ENCODE measurements around the gene ST6GALNAC6. TPM values are rescaled to one million over a fixed set of nuclear protein-coding genes. Genes with fewer than 3 reads are reported as not detected.

ST6GALNAC6 gene, protein sequence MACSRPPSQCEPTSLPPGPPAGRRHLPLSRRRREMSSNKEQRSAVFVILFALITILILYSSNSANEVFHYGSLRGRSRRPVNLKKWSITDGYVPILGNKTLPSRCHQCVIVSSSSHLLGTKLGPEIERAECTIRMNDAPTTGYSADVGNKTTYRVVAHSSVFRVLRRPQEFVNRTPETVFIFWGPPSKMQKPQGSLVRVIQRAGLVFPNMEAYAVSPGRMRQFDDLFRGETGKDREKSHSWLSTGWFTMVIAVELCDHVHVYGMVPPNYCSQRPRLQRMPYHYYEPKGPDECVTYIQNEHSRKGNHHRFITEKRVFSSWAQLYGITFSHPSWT
- 100 to 1,000 TPM; 100 to 122 TPM for total RNA-seq

DNA sequence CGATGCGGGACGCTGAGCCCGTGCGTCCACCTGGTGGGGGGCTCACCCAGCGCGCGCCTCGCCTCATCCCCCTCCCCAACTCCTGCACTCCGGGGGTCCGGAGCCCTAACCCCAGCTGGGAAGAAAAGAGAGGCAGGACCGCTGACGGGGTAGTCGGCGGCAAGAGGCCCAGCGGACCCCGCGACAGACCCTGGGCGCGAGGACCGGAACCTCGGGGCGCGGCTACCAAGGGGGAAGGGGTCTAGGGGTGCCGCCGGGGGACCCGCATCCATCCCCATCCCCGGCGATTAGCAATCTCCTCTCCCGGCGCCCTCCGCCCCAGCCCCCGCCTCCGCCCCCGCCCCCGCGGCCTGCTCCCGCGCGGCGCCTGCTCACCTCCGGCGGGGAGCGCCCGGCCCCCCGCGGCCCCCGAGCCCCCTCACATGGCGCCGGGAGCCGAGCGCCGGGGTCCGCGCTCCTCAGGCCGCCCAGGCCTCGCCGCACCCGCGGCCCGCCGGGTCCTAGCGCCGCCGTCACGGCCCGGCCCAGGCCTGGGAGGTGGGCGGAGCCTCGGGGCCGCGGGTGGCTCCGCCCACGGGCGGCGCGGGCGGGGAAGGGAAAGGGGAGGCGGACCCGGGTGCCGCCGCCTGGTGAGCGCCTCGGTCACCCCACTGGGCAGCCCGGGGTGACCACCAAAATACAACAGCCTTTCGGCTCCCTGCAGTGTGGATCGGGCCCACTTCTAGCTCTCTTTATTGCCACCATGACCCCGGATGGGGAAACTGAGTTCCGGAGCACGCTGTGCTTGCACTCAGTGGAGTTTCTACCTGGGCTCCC, at the start of gene ST6GALNAC6:
Gene ST6GALNAC6 (minus strand): TSS at position 476 of the 816 bp plus-strand sequence. CDS start 1,622 bp downstream, outside the sequence.
- H3K36me3 Mint-ChIP-seq (ENCODE audit: low read depth) = peaks cover 51% of the 10 kb centered on the region
- CTCF ChIA-PET = interaction anchor here (0.6 to 1.5 kb wide), 6 partner anchors 8 to 165 kb away, joined by 3 read pairs; partner anchors contain the start of gene TOR2A

GRCh38 chr9:127947841-127948710, 48.7 kb upstream of the ST6GALNAC6 start:
- Mint-ChIP-seq H3K27me3 (no peaks in the 10 kb centered on the region), H3K4me3 (no peak overlapping the region), H3K36me3 (ENCODE audit: low read depth) (peaks cover 69% of the 10 kb centered on the region), H3K27ac (peak overlapping the region; percentile 41), H3K9me3 (no peaks in the 10 kb centered on the region), H3K4me1 (peaks cover 68% of the 10 kb centered on the region)
- ChIA-PET POLR2A (no interaction called here), CTCF (interaction anchor here (0.6 to 1.7 kb wide), 6 partner anchors 8 to 112 kb away, joined by 4 to 7 read pairs (median 6); no protein-coding TSS in a partner anchor)
- no peak for DNase-seq

More for the DNA sequence above, at the start of gene ST6GALNAC6:
- H3K9me3 Mint-ChIP-seq = peaks cover 2% of the 10 kb centered on the region
- peak within 1 kb of the TSS; percentile 85 for H3K4me3 Mint-ChIP-seq
- POLR2A ChIA-PET = no interaction called here
- peak; percentile 65 for DNase-seq
- peaks cover 48% of the 10 kb centered on the region for H3K4me1 Mint-ChIP-seq
- H3K27ac Mint-ChIP-seq = peak within 1 kb of the TSS; percentile 77
- H3K27me3 Mint-ChIP-seq = no peaks in the 10 kb centered on the region

GRCh38 chr9:127946728-127947127, 47.3 kb upstream of the ST6GALNAC6 start:
- H3K36me3 Mint-ChIP-seq (ENCODE audit: low read depth) = peaks cover 72% of the 10 kb centered on the region
- peaks cover 64% of the 10 kb centered on the region for H3K4me1 Mint-ChIP-seq
- H3K27me3 Mint-ChIP-seq = no peaks in the 10 kb centered on the region
- H3K4me3 Mint-ChIP-seq = no peak overlapping the region
- ChIA-PET CTCF (interaction anchor here (6.9 kb wide), 1 partner anchor 89 kb away, joined by 103 read pairs; no protein-coding TSS in a partner anchor), POLR2A (no interaction called here)
- no peak for DNase-seq
- peak overlapping the region; percentile 71 for H3K27ac Mint-ChIP-seq
- H3K9me3 Mint-ChIP-seq = no peaks in the 10 kb centered on the region

DNA sequence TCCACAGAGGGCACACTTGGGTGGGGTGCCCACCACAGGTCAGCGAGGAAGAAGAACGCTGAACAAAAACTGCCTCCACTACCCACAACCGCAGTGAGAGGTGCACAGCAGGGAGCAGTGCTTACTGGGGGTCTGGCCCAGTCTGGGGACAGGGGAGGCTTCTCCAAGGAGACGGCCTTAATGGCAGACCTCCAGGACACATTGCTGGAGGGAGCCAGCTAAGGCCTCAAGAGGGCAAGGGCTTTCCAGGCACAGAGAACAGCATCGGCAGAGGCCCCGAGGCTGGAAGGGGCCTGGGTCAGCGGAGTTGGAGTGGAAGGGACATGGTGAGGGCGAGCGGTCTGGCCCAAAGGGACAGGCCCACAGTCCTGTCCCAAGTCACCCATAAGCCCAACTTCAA, 46.5 kb upstream of the ST6GALNAC6 start:
- H3K27me3 Mint-ChIP-seq = no peaks in the 10 kb centered on the region
- peaks cover 73% of the 10 kb centered on the region for H3K36me3 Mint-ChIP-seq (ENCODE audit: low read depth)
- H3K27ac Mint-ChIP-seq = peak overlapping the region; percentile 54
- ChIA-PET POLR2A (no interaction called here), CTCF (interaction anchor here (6.9 kb wide), 1 partner anchor 89 kb away, joined by 103 read pairs; no protein-coding TSS in a partner anchor)
- no peaks in the 10 kb centered on the region for H3K9me3 Mint-ChIP-seq
- no peak overlapping the region for H3K4me3 Mint-ChIP-seq
- peaks cover 61% of the 10 kb centered on the region for H3K4me1 Mint-ChIP-seq
- DNase-seq = no peak

DNA sequence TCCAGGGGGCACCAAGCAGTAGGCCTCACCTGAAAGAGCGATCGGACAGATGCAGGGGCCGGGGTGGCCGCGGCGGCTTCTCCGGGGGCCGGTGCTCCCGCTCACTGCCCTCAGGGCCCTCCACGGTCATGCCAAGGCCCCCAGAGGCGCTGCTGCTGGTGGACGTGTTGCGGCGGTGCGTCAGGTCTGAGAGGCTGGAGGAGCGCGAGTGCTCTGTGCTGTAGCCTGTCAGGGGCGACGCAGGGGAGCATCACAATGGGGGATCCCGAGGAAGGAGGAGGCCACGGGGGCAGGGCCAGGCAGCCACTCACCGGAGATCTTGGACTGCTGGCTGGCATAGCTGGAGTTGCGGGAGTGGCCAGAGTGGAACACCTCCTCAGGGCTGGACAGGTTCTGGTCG, 45.9 kb upstream of the ST6GALNAC6 start:
- Mint-ChIP-seq H3K36me3 (ENCODE audit: low read depth) (peaks cover 74% of the 10 kb centered on the region), H3K27me3 (no peaks in the 10 kb centered on the region), H3K9me3 (no peaks in the 10 kb centered on the region), H3K27ac (no peak overlapping the region), H3K4me3 (no peak overlapping the region), H3K4me1 (peaks cover 58% of the 10 kb centered on the region)
- DNase-seq = no peak
- CTCF ChIA-PET = interaction anchor here (4.9 to 6.9 kb wide), 2 partner anchors 9 to 90 kb away, joined by 94 to 103 read pairs; no protein-coding TSS in a partner anchor
- POLR2A ChIA-PET = no interaction called here

GRCh38 chr9:127944586-127945218, 45.3 kb upstream of the ST6GALNAC6 start:
- Mint-ChIP-seq H3K27me3 (no peaks in the 10 kb centered on the region), H3K4me1 (peaks cover 55% of the 10 kb centered on the region), H3K27ac (no peak overlapping the region), H3K9me3 (no peaks in the 10 kb centered on the region), H3K36me3 (ENCODE audit: low read depth) (peaks cover 74% of the 10 kb centered on the region), H3K4me3 (no peak overlapping the region)
- CTCF ChIA-PET = interaction anchor here (0.6 to 6.9 kb wide), 14 partner anchors 10 to 173 kb away, joined by 3 to 103 read pairs (median 8); partner anchors contain the start of genes EEIG1, NAIF1 and PIP5KL1
- POLR2A ChIA-PET = no interaction called here
- DNase-seq = no peak

GRCh38 chr9:127943731-127944144, 44.3 kb upstream of the ST6GALNAC6 start:
- Mint-ChIP-seq H3K4me3 (no peak overlapping the region), H3K27ac (peak overlapping the region; percentile 73), H3K4me1 (peaks cover 55% of the 10 kb centered on the region), H3K27me3 (no peaks in the 10 kb centered on the region), H3K36me3 (ENCODE audit: low read depth) (peaks cover 77% of the 10 kb centered on the region), H3K9me3 (no peaks in the 10 kb centered on the region)
- peak; percentile 81 for DNase-seq
- ChIA-PET POLR2A (interaction anchor here (0.6 to 1.2 kb wide), 2 partner anchors 35 to 97 kb away, joined by 3 to 4 read pairs; no protein-coding TSS in a partner anchor), CTCF (interaction anchor here (0.6 to 6.9 kb wide), 25 partner anchors 10 to 174 kb away, joined by 3 to 103 read pairs (median 5); partner anchors contain the start of genes EEIG1, NAIF1 and PIP5KL1)

- peaks cover 77% of the 10 kb centered on the region for H3K36me3 Mint-ChIP-seq (ENCODE audit: low read depth)
These were observed 43.7 kb upstream of the ST6GALNAC6 start for GRCh38 chr9:127943011-127943662.

DNA sequence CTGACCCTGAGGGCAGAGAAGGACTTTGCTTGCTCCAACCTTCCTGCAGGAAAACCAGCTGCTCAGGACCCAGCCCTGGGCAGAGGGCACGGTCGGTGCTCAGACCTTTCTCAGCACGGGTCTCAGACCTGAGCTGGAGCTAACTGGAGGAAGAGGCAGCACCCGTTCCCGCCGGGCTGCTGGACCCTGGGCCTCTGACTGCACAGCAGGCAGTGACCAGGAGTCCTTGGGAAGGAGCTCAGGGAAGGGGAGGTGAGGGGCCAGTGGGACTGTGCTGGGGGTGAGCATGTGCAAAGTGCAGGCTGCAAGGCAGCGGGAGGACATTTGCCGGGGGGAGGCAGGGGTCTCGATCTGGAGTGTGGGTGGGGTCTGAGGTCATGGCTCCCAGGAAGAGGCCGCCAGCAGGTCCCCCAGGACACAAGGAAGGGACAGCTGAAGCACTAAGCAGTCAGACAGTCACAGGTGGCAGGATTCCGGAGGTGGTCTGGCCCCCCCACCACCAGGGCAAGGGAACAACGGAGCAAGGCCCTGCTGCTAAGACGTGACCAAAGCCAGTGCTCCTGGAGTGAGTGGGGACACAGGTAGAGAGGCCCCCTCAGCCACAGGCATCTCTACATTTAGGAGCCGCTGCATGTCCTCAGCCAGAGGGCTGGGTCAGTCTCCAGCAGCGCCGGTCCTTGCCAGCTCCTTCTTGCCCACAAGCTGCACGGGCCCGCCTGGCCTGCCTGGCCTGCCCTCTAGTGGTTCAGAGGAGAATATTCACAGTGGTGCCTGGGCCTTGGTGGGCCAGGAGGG, 43.0 kb upstream of the ST6GALNAC6 start:
- DNase-seq = peak; percentile 50
- Mint-ChIP-seq H3K27me3 (peaks cover 4% of the 10 kb centered on the region), H3K4me3 (peak overlapping the region; percentile 11), H3K9me3 (no peaks in the 10 kb centered on the region), H3K4me1 (peaks cover 56% of the 10 kb centered on the region), H3K27ac (peak overlapping the region; percentile 76), H3K36me3 (ENCODE audit: low read depth) (peaks cover 74% of the 10 kb centered on the region)
- CTCF ChIA-PET = interaction anchor here (0.6 to 6.9 kb wide), 21 partner anchors 11 to 272 kb away, joined by 3 to 103 read pairs (median 4); partner anchors contain the start of genes PIP5KL1, ST6GALNAC4 and TOR2A
- POLR2A ChIA-PET = no interaction called here

More at GRCh38 chr9:127943011-127943662, 43.7 kb upstream of the ST6GALNAC6 start:
- no peaks in the 10 kb centered on the region for H3K27me3 Mint-ChIP-seq
- no peaks in the 10 kb centered on the region for H3K9me3 Mint-ChIP-seq
- ChIA-PET CTCF (interaction anchor here (0.6 to 6.9 kb wide), 33 partner anchors 9 to 271 kb away, joined by 3 to 103 read pairs (median 4); partner anchors contain the start of genes EEIG1, NAIF1 and TOR2A), POLR2A (interaction anchor here (1.2 kb wide), 1 partner anchor 36 kb away, joined by 3 read pairs; no protein-coding TSS in a partner anchor)
- H3K4me1 Mint-ChIP-seq = peaks cover 57% of the 10 kb centered on the region
- H3K4me3 Mint-ChIP-seq = peak overlapping the region; percentile 11
- H3K27ac Mint-ChIP-seq = peak overlapping the region; percentile 76
- DNase-seq = no peak

- DNase-seq = no peak
- ChIA-PET CTCF (interaction anchor here (0.9 to 6.9 kb wide), 12 partner anchors 11 to 176 kb away, joined by 3 to 103 read pairs (median 6); partner anchors contain the start of gene PIP5KL1), POLR2A (no interaction called here)
- H3K4me1 Mint-ChIP-seq = peaks cover 57% of the 10 kb centered on the region
- H3K36me3 Mint-ChIP-seq (ENCODE audit: low read depth) = peaks cover 74% of the 10 kb centered on the region
- no peaks in the 10 kb centered on the region for H3K9me3 Mint-ChIP-seq
- peaks cover 4% of the 10 kb centered on the region for H3K27me3 Mint-ChIP-seq
- H3K27ac Mint-ChIP-seq = peak overlapping the region; percentile 36
- no peak overlapping the region for H3K4me3 Mint-ChIP-seq
These were observed 42.5 kb upstream of the ST6GALNAC6 start for GRCh38 chr9:127941961-127942215.
